ENCODE measurements around the gene CHST3.
"Not testable (repeated sequence)": the region's sequence is repeated elsewhere in the genome, so short reads cannot be mapped to it uniquely, and the experiment has no call there.

GRCh38 chr10:71977614-71977903 lies 13.4 kb downstream of the CHST3 start:
- TF ChIP-seq CTCF, POLR2A (IDR thresholded peaks at IDR 0.05): not testable (repeated sequence)

All from lower leg skin (tissue), 3 donors.